Measurements from ENCODE around the gene LOXL3. TPM values are rescaled to one million over a fixed set of nuclear protein-coding genes. Genes with fewer than 3 reads are reported as not detected.

LOXL3 gene
- total RNA-seq, 1 donor from 2014 or later, result 62.1 TPM

- Mint-ChIP-seq H3K4me3 (ENCODE audit: unreplicated experiment) (peak overlapping the region; percentile 67), H3K4me1 (ENCODE audit: unreplicated experiment) (peaks cover 17% of the 10 kb centered on the region)
- TF ChIP-seq, protein P1, sequence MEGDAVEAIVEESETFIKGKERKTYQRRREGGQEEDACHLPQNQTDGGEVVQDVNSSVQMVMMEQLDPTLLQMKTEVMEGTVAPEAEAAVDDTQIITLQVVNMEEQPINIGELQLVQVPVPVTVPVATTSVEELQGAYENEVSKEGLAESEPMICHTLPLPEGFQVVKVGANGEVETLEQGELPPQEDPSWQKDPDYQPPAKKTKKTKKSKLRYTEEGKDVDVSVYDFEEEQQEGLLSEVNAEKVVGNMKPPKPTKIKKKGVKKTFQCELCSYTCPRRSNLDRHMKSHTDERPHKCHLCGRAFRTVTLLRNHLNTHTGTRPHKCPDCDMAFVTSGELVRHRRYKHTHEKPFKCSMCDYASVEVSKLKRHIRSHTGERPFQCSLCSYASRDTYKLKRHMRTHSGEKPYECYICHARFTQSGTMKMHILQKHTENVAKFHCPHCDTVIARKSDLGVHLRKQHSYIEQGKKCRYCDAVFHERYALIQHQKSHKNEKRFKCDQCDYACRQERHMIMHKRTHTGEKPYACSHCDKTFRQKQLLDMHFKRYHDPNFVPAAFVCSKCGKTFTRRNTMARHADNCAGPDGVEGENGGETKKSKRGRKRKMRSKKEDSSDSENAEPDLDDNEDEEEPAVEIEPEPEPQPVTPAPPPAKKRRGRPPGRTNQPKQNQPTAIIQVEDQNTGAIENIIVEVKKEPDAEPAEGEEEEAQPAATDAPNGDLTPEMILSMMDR (IDR thresholded peaks at IDR 0.05), result no peak
These were observed 20.2 kb upstream of the LOXL3 start for GRCh38 chr2:74573747-74574562.

GRCh38 chr2:74572178-74572925, 18.6 kb upstream of the LOXL3 start:
- Mint-ChIP-seq H3K4me1 (ENCODE audit: unreplicated experiment) (peaks cover 33% of the 10 kb centered on the region), H3K4me3 (ENCODE audit: unreplicated experiment) (no peak overlapping the region), H3K27me3 (ENCODE audit: unreplicated experiment) (no peaks in the 10 kb centered on the region), H3K9me3 (ENCODE audit: unreplicated experiment) (peaks cover 4% of the 10 kb centered on the region), H3K27ac (ENCODE audit: unreplicated experiment) (no peak overlapping the region), H3K36me3 (ENCODE audit: unreplicated experiment) (no peaks in the 10 kb centered on the region)
- no peak for DNase-seq (ENCODE audit: extremely low spot score, unreplicated experiment)
- TF ChIP-seq, protein P1 (IDR thresholded peaks at IDR 0.05), result no peak

More at GRCh38 chr2:74573747-74574562, 20.2 kb upstream of the LOXL3 start:
- no peak for DNase-seq (ENCODE audit: extremely low spot score, unreplicated experiment)
- Mint-ChIP-seq H3K27me3 (ENCODE audit: unreplicated experiment) (no peaks in the 10 kb centered on the region), H3K27ac (ENCODE audit: unreplicated experiment) (peak overlapping the region; percentile 87), H3K9me3 (ENCODE audit: unreplicated experiment) (peaks cover 4% of the 10 kb centered on the region), H3K36me3 (ENCODE audit: unreplicated experiment) (no peaks in the 10 kb centered on the region)

GRCh38 chr2:74571058-74571457, 17.3 kb upstream of the LOXL3 start:
- Mint-ChIP-seq H3K27me3 (ENCODE audit: unreplicated experiment) (no peaks in the 10 kb centered on the region), H3K4me3 (ENCODE audit: unreplicated experiment) (no peak overlapping the region), H3K27ac (ENCODE audit: unreplicated experiment) (no peak overlapping the region), H3K9me3 (ENCODE audit: unreplicated experiment) (peaks cover 4% of the 10 kb centered on the region), H3K4me1 (ENCODE audit: unreplicated experiment) (peaks cover 44% of the 10 kb centered on the region), H3K36me3 (ENCODE audit: unreplicated experiment) (no peaks in the 10 kb centered on the region)
- no peak for DNase-seq (ENCODE audit: extremely low spot score, unreplicated experiment)
- TF ChIP-seq, protein P1 (IDR thresholded peaks at IDR 0.05), result no peak

- TF ChIP-seq, protein P1 (IDR thresholded peaks at IDR 0.05), result no peak
- Mint-ChIP-seq H3K27me3 (ENCODE audit: unreplicated experiment) (no peaks in the 10 kb centered on the region), H3K4me1 (ENCODE audit: unreplicated experiment) (peaks cover 46% of the 10 kb centered on the region), H3K27ac (ENCODE audit: unreplicated experiment) (no peak overlapping the region), H3K4me3 (ENCODE audit: unreplicated experiment) (no peak overlapping the region), H3K36me3 (ENCODE audit: unreplicated experiment) (no peaks in the 10 kb centered on the region), H3K9me3 (ENCODE audit: unreplicated experiment) (peaks cover 3% of the 10 kb centered on the region)
- DNase-seq (ENCODE audit: extremely low spot score, unreplicated experiment), result no peak
These were observed 15.9 kb upstream of the LOXL3 start for GRCh38 chr2:74569686-74570085.

- TF ChIP-seq, protein P1 (IDR thresholded peaks at IDR 0.05), result no peak
- Mint-ChIP-seq H3K4me3 (ENCODE audit: unreplicated experiment) (no peak overlapping the region), H3K27ac (ENCODE audit: unreplicated experiment) (peak overlapping the region; percentile 64), H3K27me3 (ENCODE audit: unreplicated experiment) (no peaks in the 10 kb centered on the region), H3K9me3 (ENCODE audit: unreplicated experiment) (no peaks in the 10 kb centered on the region), H3K4me1 (ENCODE audit: unreplicated experiment) (peaks cover 43% of the 10 kb centered on the region), H3K36me3 (ENCODE audit: unreplicated experiment) (no peaks in the 10 kb centered on the region)
- DNase-seq (ENCODE audit: extremely low spot score, unreplicated experiment), result no peak
These were observed 14.1 kb upstream of the LOXL3 start for GRCh38 chr2:74567881-74568280.

Data from osteocyte (in vitro differentiated cells).